HG02938 (cell line): ENCODE data around the gene SMYD5.
"Not testable (repeated sequence)": the region's sequence is repeated elsewhere in the genome, so short reads cannot be mapped to it uniquely, and the experiment has no call there.

ENCODE experiments used
- ATAC-seq: cut with Tn5 transposase; IDR thresholded peaks from one replicate; pipeline ENCODE4 v1.9.1; 2021; ENCODE audit warnings: mild to moderate bottlenecking, moderate library complexity; ENCODE audit not compliant: unreplicated experiment

The SMYD5 gene

DNA sequence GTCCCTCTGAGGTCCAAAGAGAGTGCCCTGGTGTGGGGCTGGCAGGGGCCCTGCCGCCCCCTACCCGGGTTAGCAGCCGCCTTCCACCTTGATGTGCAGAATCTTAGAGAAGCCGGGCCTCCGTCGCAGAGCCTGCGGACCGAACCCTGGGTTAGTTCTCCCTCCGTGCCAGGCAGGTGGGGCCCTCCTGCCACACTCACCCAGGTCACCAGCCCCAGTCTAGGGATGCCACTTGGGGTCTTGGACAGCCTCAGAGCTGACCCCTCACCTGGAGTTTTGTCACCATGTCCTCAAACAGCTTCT, 44.8 kb downstream of the SMYD5 start:
- ATAC-seq: no peak

DNA sequence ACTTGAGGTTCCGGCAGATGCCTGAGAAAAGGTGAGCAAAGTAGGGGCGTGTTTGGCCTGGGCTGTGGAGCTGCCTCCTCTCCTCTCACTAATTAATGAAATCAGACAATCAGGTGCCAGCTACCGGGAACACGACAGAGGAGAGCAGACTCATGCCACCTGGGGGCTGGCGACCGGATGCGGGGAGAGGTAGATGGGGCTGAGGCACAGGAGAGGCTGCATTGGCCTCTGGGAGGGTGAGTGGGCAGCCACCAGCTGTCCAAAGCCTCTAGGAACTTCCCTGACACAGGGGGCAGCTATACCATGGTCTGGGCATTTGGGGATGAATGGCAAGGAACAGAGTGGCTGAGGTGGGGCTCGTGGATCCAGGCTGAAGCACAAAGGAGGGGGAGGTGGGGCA, 45.2 kb downstream of the SMYD5 start:
- ATAC-seq: no peak

DNA sequence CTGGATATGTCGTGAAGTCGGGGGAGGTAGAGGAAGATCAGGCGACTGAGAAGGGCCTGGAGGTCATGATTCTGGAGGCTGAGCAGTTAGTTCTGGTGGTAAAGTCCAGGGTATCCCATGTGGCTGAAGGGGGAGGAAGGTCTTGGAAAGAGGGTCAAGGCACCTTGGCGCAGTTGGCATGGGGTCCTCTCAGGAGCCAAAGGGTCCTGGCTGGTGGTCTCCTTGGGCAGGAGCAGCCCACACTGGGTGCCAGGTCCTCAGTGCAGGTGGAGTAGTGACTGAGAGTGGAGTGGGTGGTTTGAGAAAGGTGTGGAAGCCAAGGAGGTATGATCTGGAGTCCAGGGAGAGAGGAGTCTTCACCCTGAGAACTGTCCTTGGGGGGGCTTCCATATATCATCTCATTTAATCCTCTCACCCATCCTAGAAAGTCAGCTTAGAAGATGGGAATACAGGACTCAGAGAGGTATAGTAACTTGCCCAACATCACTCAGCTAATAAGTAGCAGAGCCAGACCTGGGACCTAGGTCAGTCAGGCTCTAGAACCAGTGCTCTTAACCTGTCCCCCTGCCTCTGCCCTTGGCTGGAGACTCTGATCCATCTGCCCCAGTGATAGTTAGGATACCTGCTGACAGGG, 45.8 kb downstream of the SMYD5 start:
- ATAC-seq: no peak

DNA sequence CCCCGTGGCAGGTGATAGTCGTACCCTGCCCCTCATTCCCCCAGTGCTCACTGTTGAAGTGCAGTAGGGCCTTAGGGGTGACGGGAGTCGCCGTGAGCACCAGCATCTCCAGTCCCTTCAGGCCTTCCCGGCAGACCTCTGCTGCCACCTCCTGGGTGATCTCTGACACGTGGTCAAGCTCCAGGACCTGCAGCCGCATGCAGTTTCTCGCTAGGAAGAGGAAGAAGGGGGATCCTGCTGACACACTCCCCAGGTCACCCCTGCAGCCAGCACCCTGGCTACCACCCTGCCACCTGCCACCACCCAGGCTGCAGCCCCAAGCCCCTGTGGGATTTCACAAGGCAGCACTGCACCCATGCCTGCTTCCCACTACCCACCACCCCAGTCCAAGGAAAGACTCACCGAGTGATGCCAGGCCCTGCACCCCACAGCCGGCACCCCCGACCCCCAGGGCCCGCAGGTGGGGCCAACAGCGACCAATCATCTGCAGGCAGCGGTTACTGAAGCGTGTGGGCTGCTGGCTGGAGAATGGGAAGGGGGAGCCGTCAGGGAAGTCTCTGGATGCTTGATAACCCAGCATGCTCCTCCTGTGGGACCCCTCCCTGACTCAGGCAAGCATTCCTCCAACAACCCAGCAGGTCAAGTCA, 46.4 kb downstream of the SMYD5 start:
- no peak for ATAC-seq

DNA sequence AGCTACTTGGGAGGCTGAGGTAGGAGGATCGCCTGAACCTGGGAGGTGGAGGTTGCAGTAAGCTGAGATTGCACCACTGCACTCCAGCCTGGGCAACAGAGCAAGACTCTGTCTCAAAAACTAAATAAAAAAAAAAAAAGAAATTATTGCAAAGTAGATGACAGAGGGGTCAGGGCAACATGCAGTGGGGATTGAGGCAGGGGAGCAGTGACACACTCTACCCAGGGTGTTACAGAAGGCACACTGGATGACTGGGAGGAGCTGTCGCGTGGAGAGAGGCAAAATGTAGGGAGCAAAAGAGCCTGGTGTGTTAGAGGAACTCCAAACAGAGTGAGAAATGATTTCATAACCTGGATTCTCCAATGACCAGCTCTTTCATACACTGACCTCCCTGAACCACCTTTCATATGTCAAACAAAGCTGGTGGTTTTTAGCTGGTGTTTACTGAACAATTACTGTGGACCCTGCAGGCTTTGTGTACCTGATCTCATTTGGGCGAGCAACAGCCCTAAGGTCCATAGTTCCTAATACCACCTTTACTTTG, 48.1 kb downstream of the SMYD5 start:
- no peak for ATAC-seq

DNA sequence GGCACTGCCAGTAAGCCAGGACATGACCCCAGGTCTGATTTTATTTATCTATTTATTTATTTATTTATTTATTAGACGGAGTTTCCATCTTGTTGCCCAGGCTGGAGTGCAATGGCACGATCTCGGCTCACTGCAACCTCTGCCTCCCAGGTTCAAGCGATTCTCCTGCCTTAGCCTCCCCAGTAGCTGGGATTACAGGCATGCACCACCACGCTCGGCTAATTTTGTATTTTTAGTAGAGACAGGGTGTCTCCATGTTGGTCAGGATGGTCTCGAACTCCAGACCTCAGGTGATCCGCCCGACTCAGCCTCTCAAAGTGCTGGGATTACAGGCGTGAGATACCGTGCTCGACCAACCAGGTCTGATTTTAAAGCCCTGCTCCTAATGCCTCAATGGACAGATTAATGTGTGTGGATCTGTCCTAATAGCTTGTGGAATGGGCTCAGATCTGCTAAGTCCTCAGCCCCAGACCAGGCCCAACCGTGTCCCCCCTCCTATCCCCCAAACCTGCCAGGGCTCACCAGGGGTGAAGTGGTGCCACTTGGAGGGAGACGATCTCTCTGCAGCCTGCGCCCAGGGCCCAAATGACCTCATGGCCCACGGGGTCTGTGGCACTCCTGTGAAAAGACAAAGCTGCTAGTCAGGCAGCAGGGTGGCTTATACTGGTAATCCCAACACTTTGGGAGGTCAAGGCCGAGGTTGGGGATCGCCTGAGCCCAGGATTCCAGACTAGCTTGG, 48.8 kb downstream of the SMYD5 start:
- ATAC-seq: not testable (repeated sequence)

DNA sequence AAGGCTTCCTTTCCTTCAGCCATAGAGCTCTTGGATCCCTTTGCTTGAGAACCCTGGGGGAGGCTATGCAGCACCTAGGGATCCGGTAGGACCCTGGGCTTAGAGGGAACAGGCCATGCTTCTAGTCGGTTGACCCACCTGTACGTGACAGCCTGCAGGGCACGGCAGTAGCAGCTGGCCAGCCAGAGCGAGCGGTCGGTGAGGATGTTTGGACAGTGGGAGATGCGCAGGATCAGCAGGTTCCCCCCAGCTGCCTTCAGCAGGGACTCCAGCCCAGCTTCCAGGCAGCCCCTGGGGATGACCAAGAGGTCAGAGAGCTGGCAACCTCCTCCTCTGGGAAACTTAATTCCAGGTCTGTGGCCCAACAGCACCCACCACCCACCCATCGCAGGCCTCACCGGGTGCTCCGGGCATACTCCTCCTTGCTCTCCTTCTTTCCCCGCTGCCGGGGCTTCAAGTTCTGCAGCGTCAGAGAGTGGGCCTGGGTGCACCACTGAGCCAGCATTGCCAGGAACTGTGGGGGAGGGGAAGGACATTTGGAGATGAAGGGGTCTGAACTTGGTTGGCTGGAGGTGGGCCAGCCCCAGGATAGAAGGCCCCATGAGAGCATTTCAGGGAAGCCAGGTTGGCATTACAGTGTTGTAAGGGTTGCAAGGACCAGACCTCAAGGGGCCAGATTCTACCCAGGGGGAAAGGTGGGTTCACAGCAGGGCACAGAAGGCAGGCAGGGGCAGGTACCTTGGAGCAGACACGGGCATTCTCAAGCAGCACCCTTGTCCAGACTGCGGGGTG, 49.7 kb downstream of the SMYD5 start:
- no peak for ATAC-seq

DNA sequence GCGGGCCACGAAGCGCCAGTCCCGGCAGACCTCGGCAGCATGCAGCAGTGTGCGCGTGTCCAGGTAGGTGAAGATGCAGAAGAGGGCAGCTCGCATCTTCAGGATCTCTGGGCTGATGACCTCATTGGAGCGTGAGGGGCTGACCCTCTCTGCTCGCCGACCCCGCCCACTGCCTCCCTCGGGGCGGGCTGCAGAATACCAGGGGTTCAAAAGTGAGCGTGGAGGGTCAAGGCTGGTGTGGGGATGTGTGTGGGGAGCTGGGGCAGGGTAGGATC, 50.2 kb downstream of the SMYD5 start:
- no peak for ATAC-seq

DNA sequence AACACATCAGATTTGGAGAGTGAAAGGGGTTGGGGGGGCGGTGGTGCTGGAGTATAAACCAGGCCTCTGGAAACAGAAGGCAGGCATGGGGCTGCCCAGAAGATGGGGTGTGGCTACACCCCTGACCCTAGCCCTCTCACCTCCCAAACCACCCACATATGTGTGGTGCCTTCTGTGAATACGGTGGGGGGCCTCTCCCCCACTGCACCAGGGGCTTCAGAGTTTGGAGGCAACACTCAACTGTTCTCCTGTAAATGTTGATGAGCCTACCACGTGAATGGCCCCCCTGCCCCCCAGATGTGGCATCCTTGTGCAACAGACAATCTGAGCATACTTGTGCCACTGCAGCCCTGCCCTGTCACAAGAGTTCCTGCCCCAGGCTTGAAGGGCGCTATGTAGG, 50.7 kb downstream of the SMYD5 start:
- ATAC-seq: no peak

DNA sequence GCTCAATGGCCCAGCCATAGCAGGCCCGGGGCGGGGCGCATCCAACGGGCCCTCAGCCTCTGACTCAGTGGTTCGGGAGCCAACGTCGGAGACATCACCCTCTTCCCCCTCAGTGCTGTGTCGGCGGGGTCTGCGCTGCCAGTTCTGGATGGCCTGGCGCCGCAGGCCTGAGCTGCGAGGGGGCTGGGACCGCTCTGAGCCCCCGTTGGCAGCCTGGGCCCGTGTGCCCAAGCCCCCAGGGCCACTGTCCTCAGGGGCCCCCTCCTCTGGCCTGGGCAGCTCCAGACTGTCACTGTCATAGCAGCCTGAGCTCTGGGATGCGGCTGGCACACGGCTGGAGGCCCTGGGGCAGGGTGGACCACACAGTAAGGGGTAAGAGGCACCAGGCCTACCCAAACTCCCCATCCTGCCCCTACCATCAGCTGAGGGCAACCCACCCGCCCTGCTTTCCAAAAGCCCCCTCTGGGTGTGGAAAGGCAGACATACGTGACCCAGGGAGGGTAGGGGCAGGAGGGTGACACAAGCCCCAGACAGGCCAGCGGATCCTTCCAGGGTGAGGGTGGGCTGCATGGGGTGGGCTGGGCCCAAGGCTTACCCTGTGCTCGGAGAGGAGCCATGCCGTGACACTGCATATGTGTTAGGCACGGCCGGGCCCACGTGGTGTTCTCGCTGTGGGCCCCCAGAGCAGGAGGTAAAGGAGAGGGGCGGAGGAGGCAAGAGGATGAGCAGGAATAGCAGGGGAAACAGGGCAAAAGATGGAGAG, 51.4 kb downstream of the SMYD5 start:
- no peak for ATAC-seq

DNA sequence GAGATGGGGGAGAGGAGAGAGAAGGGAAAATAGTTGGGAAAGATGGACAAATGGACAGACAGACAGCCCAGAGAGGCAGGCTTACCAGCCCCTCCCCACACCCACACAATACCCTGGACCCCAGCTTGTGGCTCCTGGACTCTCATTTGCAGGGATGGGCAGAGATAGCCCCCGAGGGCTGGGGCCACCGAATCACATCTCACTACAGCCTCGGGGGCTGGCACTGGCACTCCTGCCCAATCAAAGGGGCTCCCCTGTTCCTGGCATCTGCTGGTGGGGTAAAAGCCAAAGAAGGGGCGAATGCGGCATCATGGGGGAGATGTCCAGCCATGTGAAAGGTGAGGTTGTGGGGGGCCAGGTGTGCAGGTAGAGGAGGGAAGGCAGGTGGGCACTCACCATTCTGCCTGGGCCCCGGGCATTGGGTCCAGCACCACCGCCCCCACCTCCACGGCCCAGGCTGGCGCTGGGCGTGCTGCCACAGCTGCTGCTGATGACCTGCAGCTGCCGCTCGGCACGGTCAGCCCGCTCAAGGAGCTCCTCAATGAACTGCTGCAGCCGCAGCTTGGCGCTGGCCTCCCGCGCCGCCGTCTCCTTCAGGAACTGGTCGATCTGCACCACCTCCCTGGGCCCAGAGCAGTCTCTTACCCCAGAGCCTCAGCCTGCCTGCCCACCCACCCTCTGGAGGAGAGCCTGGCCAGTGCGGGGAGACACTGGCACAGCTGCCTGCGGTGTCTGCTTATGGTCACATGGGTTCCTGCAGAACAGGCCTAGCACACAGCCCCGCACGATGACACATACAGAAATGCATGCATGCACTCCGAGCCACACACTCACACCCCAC, 52.2 kb downstream of the SMYD5 start:
- ATAC-seq: no peak

DNA sequence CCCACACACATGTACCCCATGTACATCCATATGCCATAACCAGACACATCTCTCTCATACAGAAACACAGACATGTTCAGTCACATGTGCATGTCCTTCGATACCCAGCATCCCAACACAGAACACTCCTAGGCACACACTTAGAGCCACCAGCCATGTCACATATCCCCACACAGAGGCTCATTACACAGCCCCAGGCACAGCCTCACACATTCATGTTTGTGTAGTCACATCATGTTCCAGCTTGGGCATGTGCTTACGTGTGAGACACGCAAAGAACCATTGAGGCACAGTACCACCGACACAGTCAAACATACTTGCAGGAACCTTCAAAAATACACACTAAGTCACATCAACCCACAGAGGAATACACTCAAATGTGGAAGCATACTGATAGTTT, 53.0 kb downstream of the SMYD5 start:
- ATAC-seq: no peak

DNA sequence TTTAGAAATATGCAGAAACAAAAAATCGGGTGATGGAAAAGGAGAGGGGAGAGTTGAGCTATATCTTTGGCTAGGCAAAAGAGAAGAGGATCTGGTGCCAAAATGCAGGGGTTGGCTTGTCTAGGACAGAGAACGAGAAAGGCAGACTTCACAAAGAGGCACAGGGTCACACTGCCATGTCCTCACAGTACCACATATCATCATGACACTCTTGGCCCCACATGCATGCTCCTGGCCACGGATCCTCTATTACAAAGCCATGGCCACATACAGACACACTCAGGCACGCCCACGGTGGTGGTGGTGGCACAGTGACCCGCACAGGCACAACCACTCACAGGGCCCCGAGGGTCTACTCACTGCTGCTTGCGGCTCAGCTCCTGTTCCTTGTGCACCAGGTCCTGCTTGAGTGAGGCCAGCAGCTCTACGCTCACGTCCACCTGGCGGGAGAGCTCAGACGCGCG, 54.4 kb downstream of the SMYD5 start:
- no peak for ATAC-seq

DNA sequence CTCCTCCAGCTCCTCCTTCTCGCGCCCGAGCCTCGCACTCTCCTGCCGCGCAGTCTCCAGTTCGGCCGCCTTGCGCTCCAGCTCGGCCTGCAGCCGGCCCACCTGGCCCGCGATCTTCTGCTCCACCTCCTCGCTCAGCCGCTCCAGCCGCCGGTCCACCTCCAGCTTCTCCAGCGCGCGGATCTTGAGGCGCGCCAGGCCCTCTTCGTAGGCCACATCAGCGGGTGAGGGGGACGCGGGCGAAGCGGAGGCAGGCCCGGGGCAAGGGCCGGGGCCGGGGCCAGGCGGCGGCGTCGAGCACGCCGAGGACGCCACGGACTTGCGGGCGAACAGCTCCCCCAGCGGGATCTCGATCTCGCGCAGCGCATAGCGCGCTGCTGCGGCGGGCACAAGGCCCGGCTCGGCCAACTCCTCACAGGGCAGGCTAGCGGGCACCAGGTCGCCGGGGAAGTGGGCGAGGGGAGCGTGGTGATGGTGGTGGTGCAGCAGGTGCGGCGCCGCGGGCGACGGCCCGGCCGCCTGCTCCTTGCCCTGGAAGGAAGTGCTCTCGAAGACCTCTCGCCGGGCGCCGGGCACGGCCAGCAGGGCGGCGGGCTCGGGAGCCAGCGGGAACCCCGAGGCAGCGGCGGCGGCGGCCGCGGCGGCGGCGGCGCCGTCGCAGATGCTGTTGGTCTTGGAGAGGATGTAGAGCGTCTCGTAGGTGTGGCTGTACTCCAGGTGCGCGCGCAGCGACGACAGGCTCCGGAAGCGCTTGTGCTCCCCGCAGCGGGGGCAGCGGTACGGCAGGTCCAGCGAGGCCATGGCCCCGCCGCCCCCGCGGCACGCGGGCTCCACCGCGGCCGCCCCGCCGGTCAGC, 55.0 kb downstream of the SMYD5 start:
- no peak for ATAC-seq

DNA sequence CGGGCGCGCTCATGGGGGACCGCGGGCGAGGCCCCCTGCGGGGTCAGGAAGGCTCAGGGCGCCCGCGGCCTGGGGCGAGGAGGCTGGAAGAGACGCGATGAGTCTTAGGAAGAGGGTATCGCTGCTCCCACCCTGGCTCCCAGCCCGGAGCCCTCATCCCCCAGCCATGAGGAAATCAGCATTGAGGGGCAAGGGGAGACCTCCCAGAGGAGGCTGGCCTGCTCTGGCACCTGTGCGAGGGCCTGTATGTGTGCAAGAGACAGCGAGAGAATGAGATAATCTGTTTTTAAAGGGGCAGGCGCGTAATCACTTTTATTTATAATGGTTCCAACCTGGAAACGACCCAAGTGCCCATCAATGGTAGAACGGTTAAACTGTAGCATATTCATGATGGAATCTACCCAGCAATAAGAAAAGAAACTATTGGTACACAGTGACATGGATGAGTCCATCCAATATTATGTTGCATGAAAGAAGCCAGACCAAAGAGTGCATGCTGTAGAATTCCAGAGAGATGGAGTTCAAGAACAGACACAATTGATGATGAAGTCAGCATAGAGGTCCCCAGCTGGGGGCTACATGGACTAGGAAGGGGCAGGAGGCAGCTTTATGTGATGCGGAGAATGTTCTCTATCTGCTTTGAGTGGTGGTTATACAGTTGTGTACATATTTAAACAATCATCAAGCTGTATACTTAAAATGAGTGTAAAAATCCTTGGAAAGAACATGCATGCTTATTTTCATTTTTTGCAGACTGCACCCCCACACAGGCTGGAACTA, 55.8 kb downstream of the SMYD5 start:
- ATAC-seq: no peak

DNA sequence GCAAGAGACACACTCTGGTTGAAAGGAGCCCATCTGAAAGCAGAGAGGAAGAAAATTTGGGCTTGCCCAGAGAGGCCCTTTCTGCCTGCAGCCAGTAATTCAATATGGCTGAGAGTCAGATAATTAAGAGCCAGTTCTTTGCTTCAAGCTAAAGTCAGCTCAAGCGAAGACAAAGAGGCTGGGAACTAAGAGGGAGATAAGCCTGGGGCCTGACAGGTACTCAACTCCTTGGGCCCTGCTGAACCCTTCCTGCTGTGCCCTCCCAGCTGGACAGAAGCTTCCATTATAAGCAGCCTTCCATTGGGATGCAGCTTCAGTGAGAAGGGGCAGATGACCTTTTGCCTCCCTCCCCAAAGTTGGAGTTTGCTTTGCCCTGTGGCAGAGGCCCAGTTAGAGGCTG, 58.2 kb downstream of the SMYD5 start:
- no peak for ATAC-seq
